ENCODE data around the gene CMTR2.
A peak's percentile ranks its signal among the peaks of the same experiment; 100 is the strongest.
"Not testable (repeated sequence)": the region's sequence is repeated elsewhere in the genome, so short reads cannot be mapped to it uniquely, and the experiment has no call there.

The CMTR2 gene

GRCh38 chr16:71319999-71320398 is 30.8 kb upstream of the CMTR2 start:
- H3K36me3 Mint-ChIP-seq (ENCODE audit: low read depth) = no peaks in the 10 kb centered on the region
- peaks cover 29% of the 10 kb centered on the region for H3K27me3 Mint-ChIP-seq (ENCODE audit: low read depth)
- no peak overlapping the region for H3K4me3 Mint-ChIP-seq
- H3K9me3 Mint-ChIP-seq = no peaks in the 10 kb centered on the region
- H3K27ac Mint-ChIP-seq = no peak overlapping the region
- no peaks in the 10 kb centered on the region for H3K4me1 Mint-ChIP-seq
- TF ChIP-seq, protein P1, sequence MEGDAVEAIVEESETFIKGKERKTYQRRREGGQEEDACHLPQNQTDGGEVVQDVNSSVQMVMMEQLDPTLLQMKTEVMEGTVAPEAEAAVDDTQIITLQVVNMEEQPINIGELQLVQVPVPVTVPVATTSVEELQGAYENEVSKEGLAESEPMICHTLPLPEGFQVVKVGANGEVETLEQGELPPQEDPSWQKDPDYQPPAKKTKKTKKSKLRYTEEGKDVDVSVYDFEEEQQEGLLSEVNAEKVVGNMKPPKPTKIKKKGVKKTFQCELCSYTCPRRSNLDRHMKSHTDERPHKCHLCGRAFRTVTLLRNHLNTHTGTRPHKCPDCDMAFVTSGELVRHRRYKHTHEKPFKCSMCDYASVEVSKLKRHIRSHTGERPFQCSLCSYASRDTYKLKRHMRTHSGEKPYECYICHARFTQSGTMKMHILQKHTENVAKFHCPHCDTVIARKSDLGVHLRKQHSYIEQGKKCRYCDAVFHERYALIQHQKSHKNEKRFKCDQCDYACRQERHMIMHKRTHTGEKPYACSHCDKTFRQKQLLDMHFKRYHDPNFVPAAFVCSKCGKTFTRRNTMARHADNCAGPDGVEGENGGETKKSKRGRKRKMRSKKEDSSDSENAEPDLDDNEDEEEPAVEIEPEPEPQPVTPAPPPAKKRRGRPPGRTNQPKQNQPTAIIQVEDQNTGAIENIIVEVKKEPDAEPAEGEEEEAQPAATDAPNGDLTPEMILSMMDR (IDR thresholded peaks at IDR 0.05; ENCODE audit: unreplicated experiment in 3 of 3) = no peak

- no peak overlapping the region for H3K27ac Mint-ChIP-seq
- H3K36me3 Mint-ChIP-seq (ENCODE audit: low read depth) = no peaks in the 10 kb centered on the region
- no peaks in the 10 kb centered on the region for H3K9me3 Mint-ChIP-seq
- H3K4me1 Mint-ChIP-seq = no peaks in the 10 kb centered on the region
- no peak overlapping the region for H3K4me3 Mint-ChIP-seq
- TF ChIP-seq, protein P1 (IDR thresholded peaks at IDR 0.05; ENCODE audit: unreplicated experiment in 3 of 3) = no peak
- peaks cover 35% of the 10 kb centered on the region for H3K27me3 Mint-ChIP-seq (ENCODE audit: low read depth)
Observed at GRCh38 chr16:71315269-71315668, 26.1 kb upstream of the CMTR2 start.

- not testable (repeated sequence) for H3K9me3 Mint-ChIP-seq; H3K27ac Mint-ChIP-seq; H3K36me3 Mint-ChIP-seq (ENCODE audit: low read depth); H3K4me3 Mint-ChIP-seq; H3K4me1 Mint-ChIP-seq
- peaks cover 37% of the 10 kb centered on the region for H3K27me3 Mint-ChIP-seq (ENCODE audit: low read depth)
Observed at GRCh38 chr16:71313591-71313990, 24.4 kb upstream of the CMTR2 start.

DNA sequence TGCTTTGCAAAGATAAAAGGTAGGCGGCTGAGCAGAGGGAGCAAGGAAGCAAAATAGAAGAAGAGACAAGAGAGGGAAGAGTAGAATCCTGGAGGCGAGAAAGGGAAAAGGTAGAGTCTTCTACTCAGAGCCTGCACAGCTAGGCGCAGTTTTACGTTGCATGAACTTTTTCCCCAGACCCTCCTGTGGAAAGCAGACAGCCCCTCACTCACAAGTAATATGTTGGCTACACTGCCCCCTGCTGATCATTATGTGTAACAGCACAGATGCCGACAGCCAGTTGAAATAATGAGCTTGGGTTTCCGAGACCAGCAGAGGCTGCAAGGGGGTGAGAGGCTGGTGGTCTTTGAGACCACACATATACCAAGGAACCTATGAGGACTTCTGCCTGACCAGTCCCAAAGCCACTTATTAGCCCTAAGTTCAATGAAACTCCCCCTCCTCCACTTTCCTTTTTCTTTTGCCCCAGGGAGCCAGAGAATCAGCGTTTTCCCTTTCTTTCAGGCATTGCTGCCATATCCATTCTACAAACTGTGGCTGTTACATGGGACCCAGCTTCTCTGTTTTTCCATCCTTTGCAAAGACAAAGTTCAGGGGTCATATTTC is 22.5 kb upstream of the CMTR2 start:
- TF ChIP-seq, protein P1 (IDR thresholded peaks at IDR 0.05; ENCODE audit: unreplicated experiment in 3 of 3) = peak; percentile 74 to 87 (median 77)

DNA sequence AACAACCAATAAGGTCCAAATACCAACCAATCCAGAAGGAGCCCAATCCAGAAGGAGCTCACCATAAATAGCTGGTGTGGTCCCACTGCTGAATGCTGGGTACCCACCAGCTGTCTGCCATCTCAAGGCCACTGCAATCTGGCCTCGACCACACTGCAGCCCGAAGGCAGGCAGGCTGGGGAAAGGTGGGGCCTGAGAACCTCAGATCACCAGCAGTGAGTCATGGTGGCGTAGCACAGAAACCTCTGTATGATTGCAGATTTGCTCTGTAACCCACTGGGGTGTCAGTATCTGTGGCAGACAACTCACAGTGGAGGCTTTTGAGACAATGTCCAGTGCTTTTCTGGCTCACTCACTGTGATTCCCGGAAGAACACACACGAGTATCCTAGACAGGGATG is 14.7 kb upstream of the CMTR2 start:
- TF ChIP-seq, protein P1 (IDR thresholded peaks at IDR 0.05; ENCODE audit: unreplicated experiment in 3 of 3) = no peak
- H3K4me3 Mint-ChIP-seq = no peak overlapping the region
- H3K27ac Mint-ChIP-seq = no peak overlapping the region
- peaks cover 7% of the 10 kb centered on the region for H3K27me3 Mint-ChIP-seq (ENCODE audit: low read depth)
- H3K36me3 Mint-ChIP-seq (ENCODE audit: low read depth) = no peaks in the 10 kb centered on the region
- H3K9me3 Mint-ChIP-seq = peaks cover 5% of the 10 kb centered on the region
- H3K4me1 Mint-ChIP-seq = no peaks in the 10 kb centered on the region

More for the DNA sequence above, 22.5 kb upstream of the CMTR2 start:
- no peaks in the 10 kb centered on the region for H3K9me3 Mint-ChIP-seq
- no peak overlapping the region for H3K27ac Mint-ChIP-seq
- H3K27me3 Mint-ChIP-seq (ENCODE audit: low read depth) = peaks cover 27% of the 10 kb centered on the region
- no peaks in the 10 kb centered on the region for H3K36me3 Mint-ChIP-seq (ENCODE audit: low read depth)
- no peak overlapping the region for H3K4me3 Mint-ChIP-seq
- no peaks in the 10 kb centered on the region for H3K4me1 Mint-ChIP-seq

DNA sequence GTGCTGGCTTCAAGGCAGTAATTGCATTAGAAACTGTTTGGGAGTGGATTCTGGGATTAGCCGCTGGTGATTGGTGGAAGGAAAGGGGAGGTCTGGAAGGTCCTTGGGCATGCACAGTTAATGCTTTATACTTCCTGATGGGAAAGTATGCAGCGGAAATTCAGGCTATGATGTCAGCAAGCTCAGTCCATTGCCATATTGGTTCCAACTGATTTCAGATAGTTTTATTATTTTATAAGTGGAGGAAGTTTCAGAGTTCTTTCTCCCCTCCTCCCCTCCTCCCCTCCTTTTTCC is 8.1 kb upstream of the CMTR2 start:
- Mint-ChIP-seq H3K36me3 (ENCODE audit: low read depth) (no peaks in the 10 kb centered on the region), H3K9me3 (peaks cover 8% of the 10 kb centered on the region), H3K27me3 (ENCODE audit: low read depth) (peaks cover 18% of the 10 kb centered on the region)

More for the DNA sequence above, 8.1 kb upstream of the CMTR2 start:
- Mint-ChIP-seq H3K4me1 (no peaks in the 10 kb centered on the region), H3K27ac (no peak overlapping the region), H3K4me3 (no peak overlapping the region)
- TF ChIP-seq, protein P1 (IDR thresholded peaks at IDR 0.05; ENCODE audit: unreplicated experiment in 3 of 3) = no peak
